Measurements from ENCODE around the gene NPLOC4.
A peak's percentile ranks its signal among the peaks of the same experiment; 100 is the strongest.

The NPLOC4 gene

GRCh38 chr17:81683208-81683583 is 46.3 kb upstream of the NPLOC4 start:
- no peak for DNase-seq (ENCODE audit: extremely low read depth, insufficient read length)
- no peaks in the 10 kb centered on the region for H3K27me3 ChIP-seq (replicated peaks; ENCODE audit: control insufficient read depth, insufficient read depth, low read length)
- TF ChIP-seq CTCF (IDR thresholded peaks at IDR 0.05; ENCODE audit: insufficient read depth, low read length, poor library complexity, severe bottlenecking), result no peak
- peak overlapping the region; percentile 92 for H3K4me3 ChIP-seq (replicated peaks; ENCODE audit: low read depth, low read length)
- H3K36me3 ChIP-seq (ENCODE audit: control insufficient read depth, insufficient read depth, low read length), result peaks cover 24% of the 10 kb centered on the region

GRCh38 chr17:81682565-81683207 is 45.8 kb upstream of the NPLOC4 start:
- H3K4me3 ChIP-seq (replicated peaks; ENCODE audit: low read depth, low read length), result peak overlapping the region; percentile 92
- no peaks in the 10 kb centered on the region for H3K27me3 ChIP-seq (replicated peaks; ENCODE audit: control insufficient read depth, insufficient read depth, low read length)
- TF ChIP-seq CTCF (IDR thresholded peaks at IDR 0.05; ENCODE audit: insufficient read depth, low read length, poor library complexity, severe bottlenecking), result no peak
- DNase-seq (ENCODE audit: extremely low read depth, insufficient read length), result no peak
- peaks cover 21% of the 10 kb centered on the region for H3K36me3 ChIP-seq (ENCODE audit: control insufficient read depth, insufficient read depth, low read length)

- H3K4me3 ChIP-seq (replicated peaks; ENCODE audit: low read depth, low read length), result no peak overlapping the region
- no peak for DNase-seq (ENCODE audit: extremely low read depth, insufficient read length)
- peaks cover 12% of the 10 kb centered on the region for H3K36me3 ChIP-seq (ENCODE audit: control insufficient read depth, insufficient read depth, low read length)
- no peak for TF ChIP-seq CTCF (IDR thresholded peaks at IDR 0.05; ENCODE audit: insufficient read depth, low read length, poor library complexity, severe bottlenecking)
- no peaks in the 10 kb centered on the region for H3K27me3 ChIP-seq (replicated peaks; ENCODE audit: control insufficient read depth, insufficient read depth, low read length)
Observed at GRCh38 chr17:81681672-81682071, 44.8 kb upstream of the NPLOC4 start.

DNA sequence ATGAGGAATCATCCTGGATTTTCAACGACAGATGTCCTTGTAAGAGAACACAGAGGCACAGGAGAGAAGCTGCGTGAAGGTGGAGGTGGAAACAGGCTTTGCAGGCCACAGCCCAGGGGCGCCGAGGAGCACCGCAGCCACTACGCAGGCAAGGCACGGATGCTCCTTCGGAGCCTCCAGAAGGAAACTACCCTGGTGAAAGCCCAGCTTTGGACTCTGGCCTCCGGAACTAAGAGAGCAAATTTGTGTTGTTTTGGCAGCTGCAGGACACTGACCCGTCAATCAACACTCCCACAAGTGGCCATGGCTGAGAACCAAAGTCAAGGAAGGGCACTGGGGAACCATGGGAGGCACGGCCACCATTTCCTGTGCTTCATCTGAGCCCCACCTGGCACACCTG is 43.2 kb upstream of the NPLOC4 start:
- DNase-seq (ENCODE audit: extremely low read depth, insufficient read length), result no peak
- no peak for TF ChIP-seq CTCF (IDR thresholded peaks at IDR 0.05; ENCODE audit: insufficient read depth, low read length, poor library complexity, severe bottlenecking)
- Histone ChIP-seq H3K4me3 (replicated peaks; ENCODE audit: low read depth, low read length) (no peak overlapping the region), H3K27me3 (replicated peaks; ENCODE audit: control insufficient read depth, insufficient read depth, low read length) (no peaks in the 10 kb centered on the region), H3K36me3 (ENCODE audit: control insufficient read depth, insufficient read depth, low read length) (no peaks in the 10 kb centered on the region; the same call in 1 of the 2 replicates)

- no peak for TF ChIP-seq CTCF (IDR thresholded peaks at IDR 0.05; ENCODE audit: insufficient read depth, low read length, poor library complexity, severe bottlenecking)
- no peak overlapping the region for H3K4me3 ChIP-seq (replicated peaks; ENCODE audit: low read depth, low read length)
- no peaks in the 10 kb centered on the region for H3K27me3 ChIP-seq (replicated peaks; ENCODE audit: control insufficient read depth, insufficient read depth, low read length)
- H3K36me3 ChIP-seq (ENCODE audit: control insufficient read depth, insufficient read depth, low read length), result peaks cover 18% of the 10 kb centered on the region
- no peak for DNase-seq (ENCODE audit: extremely low read depth, insufficient read length)
Observed at GRCh38 chr17:81676906-81677305, 40.0 kb upstream of the NPLOC4 start.

Data from GM06990 (cell line).